ENCODE measurements around the gene SHC2. TPM values are rescaled to one million over a fixed set of nuclear protein-coding genes. Genes with fewer than 3 reads are reported as not detected.
"Not testable (repeated sequence)": the region's sequence is repeated elsewhere in the genome, so short reads cannot be mapped to it uniquely, and the experiment has no call there.

SHC2 gene
- total and polyA plus RNA-seq, 11 donors, result 6.7 to 35.8 (median 14.6) TPM

DNA sequence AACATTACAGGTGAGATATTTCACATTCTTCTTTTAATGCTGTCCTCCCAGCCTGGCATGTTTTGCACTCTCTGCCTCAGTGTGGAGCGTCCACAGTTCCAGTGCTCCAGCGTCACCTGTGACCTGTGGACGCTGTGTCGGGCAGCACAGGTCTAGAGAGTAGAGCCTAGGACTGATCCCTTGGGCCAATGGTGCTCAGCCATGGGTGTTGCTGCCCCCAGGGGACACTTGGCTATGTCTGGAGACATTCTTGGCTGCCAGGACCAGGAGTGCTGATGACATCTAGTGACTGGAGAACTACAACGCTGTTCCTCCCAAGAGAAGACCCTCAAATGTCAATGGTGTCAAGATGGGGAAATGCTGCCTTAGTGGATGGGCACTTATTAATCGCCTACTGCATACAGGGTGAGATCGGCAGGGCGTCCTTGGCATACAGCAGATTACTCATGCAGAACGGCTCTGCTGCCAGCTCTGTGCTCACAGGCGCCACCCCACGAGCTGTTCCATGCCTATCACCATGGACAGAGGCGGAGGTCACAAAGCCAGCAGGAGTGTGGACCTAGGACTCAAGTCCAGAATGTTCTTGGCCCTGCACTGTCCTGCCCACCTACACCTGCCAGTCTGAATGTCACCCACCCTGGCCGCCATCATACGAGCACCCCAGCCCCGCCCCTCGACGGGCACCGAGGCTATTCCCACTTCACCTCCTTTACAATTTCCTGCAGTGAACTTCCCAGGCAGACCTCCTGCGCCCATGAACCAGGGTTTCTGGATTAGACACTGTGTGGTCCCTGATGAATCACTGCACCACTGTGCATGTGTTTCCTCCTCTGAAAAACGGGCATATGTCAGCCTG is 21.6 kb upstream of the SHC2 start:
- peaks cover 0 to 42% (median 8%) of the 10 kb centered on the region in 9 donors for H3K27me3 ChIP-seq
- no peaks in the 10 kb centered on the region for H3K9me3 ChIP-seq
- intact Hi-C loops (cut with DNase I), result loop anchor here in 4 of 10 donors (5.0 to 10.0 kb wide), 4 partner anchors 88 to 188 kb away; partner anchors contain the start of gene PLPP2 (in 1 of the 4)
- TF ChIP-seq, protein P1, sequence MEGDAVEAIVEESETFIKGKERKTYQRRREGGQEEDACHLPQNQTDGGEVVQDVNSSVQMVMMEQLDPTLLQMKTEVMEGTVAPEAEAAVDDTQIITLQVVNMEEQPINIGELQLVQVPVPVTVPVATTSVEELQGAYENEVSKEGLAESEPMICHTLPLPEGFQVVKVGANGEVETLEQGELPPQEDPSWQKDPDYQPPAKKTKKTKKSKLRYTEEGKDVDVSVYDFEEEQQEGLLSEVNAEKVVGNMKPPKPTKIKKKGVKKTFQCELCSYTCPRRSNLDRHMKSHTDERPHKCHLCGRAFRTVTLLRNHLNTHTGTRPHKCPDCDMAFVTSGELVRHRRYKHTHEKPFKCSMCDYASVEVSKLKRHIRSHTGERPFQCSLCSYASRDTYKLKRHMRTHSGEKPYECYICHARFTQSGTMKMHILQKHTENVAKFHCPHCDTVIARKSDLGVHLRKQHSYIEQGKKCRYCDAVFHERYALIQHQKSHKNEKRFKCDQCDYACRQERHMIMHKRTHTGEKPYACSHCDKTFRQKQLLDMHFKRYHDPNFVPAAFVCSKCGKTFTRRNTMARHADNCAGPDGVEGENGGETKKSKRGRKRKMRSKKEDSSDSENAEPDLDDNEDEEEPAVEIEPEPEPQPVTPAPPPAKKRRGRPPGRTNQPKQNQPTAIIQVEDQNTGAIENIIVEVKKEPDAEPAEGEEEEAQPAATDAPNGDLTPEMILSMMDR (IDR thresholded peaks at IDR 0.05), result no peak
- TF ChIP-seq POLR2A (IDR thresholded peaks at IDR 0.05), result no peak
- DNase-seq (peak in 1 of 5 donors; percentile 18), ATAC-seq (no peak)
- 49 to 69% (median 57%) methylated on average over 17 to 20 of the region's 20 CpGs for WGBS, 4 donors
- no peak overlapping the region for H3K27ac ChIP-seq
- peaks cover 0 to 12% (median 4%) of the 10 kb centered on the region in 12 donors for H3K4me1 ChIP-seq
- H3K4me3 ChIP-seq, result no peak overlapping the region
- no peaks in the 10 kb centered on the region for H3K36me3 ChIP-seq

DNA sequence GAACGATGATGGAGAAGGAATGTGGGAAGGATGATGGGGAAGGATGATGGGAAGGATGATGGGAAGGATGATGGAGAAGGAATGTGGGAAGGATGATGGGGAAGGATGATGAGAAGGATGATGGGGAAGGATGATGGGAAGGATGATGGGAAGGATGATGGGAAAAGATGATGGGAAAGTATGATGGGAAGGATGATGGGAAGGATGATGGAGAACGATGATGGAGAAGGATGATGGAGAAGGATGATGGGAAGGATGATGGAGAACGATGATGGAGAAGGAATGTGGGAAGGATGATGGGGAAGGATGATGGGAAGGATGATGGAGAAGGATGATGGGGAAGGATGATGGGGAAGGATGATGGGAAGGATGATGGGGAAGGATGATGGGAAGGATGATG is 20.3 kb upstream of the SHC2 start:
- Histone ChIP-seq H3K27me3 (peaks cover 0 to 34% (median 8%) of the 10 kb centered on the region in 9 donors), H3K4me1 (peaks cover 0 to 12% (median 4%) of the 10 kb centered on the region in 12 donors)
- intact Hi-C loops (cut with DNase I), result loop anchor here in 7 of 10 donors (2.0 to 10.0 kb wide), 6 partner anchors 86 to 186 kb away; partner anchors contain the start of gene PLPP2 (in 1 of the 7)
- not testable (repeated sequence) for DNase-seq, H3K36me3 ChIP-seq, H3K9me3 ChIP-seq, H3K27ac ChIP-seq, ATAC-seq, H3K4me3 ChIP-seq
- WGBS, 4 donors, result 90 to 96% (median 93%) methylated on average over 3 of the region's 3 CpGs

- no peaks in the 10 kb centered on the region for H3K36me3 ChIP-seq
- H3K27ac ChIP-seq, result peak overlapping the region in 9 of 12 donors; percentile 14 to 77 (median 46)
- peak; percentile 84 to 93 (median 87) for DNase-seq
- TF ChIP-seq POLR2A (IDR thresholded peaks at IDR 0.05), result no peak
- TF ChIP-seq, protein P1 (IDR thresholded peaks at IDR 0.05), result peak; percentile 43 to 88 (median 76)
- peak overlapping the region in 10 of 12 donors; percentile 18 to 51 (median 36) for H3K4me3 ChIP-seq
- intact Hi-C loops (cut with DNase I), result loop anchor here in 9 of 10 donors (1.0 to 10.0 kb wide), 7 partner anchors 85 to 185 kb away; partner anchors contain the start of gene PLPP2 (in 1 of the 9)
- 21 to 27% (median 24%) methylated on average over 36 of the region's 36 CpGs for WGBS, 4 donors
- H3K9me3 ChIP-seq, result no peaks in the 10 kb centered on the region
- ATAC-seq, result peak; percentile 83 to 95 (median 93)
- peaks cover 0 to 25% (median 3%) of the 10 kb centered on the region in 9 donors for H3K27me3 ChIP-seq
- peaks cover 0 to 7% (median 4%) of the 10 kb centered on the region in 12 donors for H3K4me1 ChIP-seq
Measured at GRCh38 chr19:480016-480855, 19.4 kb upstream of the SHC2 start.

- 73 to 82% (median 75%) methylated on average over 14 of the region's 14 CpGs for WGBS, 4 donors
- no peak for DNase-seq
- intact Hi-C loops (cut with DNase I), result loop anchor here in 1 of 10 donors (10.0 kb wide), 1 partner anchor 84 kb away; no protein-coding TSS in a partner anchor
- TF ChIP-seq POLR2A (IDR thresholded peaks at IDR 0.05), result no peak
- TF ChIP-seq, protein P1 (IDR thresholded peaks at IDR 0.05), result no peak
- peaks cover 0 to 13% (median 0%) of the 10 kb centered on the region in 9 donors for H3K27me3 ChIP-seq
- no peak overlapping the region for H3K27ac ChIP-seq
- ATAC-seq, result no peak
- no peaks in the 10 kb centered on the region for H3K9me3 ChIP-seq
- H3K36me3 ChIP-seq, result no peaks in the 10 kb centered on the region
- H3K4me1 ChIP-seq, result peaks cover 0 to 20% (median 8%) of the 10 kb centered on the region in 12 donors
- no peak overlapping the region for H3K4me3 ChIP-seq
Measured at GRCh38 chr19:478976-479375, 18.1 kb upstream of the SHC2 start.
